GM18519 (cell line): Measurements from ENCODE around the gene COPS7B.
"Not testable (repeated sequence)": the region's sequence is repeated elsewhere in the genome, so short reads cannot be mapped to it uniquely, and the experiment has no call there.

Experiments used
- ATAC-seq: cut with Tn5 transposase; IDR thresholded peaks from one replicate; pipeline ENCODE4 v1.9.1; 2021; ENCODE audit warnings: mild to moderate bottlenecking, moderate library complexity; ENCODE audit not compliant: unreplicated experiment, low FRiP score

Gene COPS7B

GRCh38 chr2:231786177-231786916, at the start of gene COPS7B:
Gene COPS7B (plus strand): TSS chr2:231786445. CDS start chr2:231788571, 2,126 bp downstream.
- ATAC-seq = peak; percentile 46

- no peak for ATAC-seq
Observed at GRCh38 chr2:231737761-231738160, 48.5 kb upstream of the COPS7B start.

DNA sequence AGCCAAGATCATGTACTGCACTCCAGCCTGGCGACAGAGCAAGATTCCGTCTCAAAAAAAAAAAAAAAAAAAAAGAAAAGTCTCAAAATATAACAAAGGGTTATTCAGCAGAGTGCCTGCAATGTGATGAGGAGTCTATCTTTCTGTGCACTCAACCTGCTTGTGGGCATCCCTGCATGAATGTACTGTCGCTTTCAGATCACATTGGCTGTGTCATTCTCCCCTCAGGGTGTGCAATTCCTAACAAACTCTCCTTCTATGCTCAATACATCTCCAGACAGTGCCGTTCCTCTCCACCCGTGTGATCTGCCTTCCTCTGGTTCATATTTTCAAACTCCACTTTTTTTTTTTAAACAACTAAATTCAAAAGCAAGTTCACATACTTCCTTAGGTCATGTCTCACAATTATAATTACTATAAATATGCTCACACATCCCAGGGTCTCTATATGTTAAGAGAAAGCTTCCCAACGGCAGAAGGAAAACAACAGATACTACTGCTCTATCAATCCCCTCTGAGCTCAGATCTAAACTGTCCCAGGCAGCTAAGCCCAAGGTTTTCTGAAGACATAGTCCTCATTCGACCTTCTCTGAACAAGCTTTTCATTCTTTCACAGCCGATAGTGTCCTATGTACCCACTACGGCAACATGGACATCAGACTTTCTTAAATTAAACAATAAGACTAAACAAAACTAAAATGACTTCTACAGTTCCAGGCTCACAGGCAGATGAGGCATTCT, 42.7 kb upstream of the COPS7B start:
- no peak for ATAC-seq

DNA sequence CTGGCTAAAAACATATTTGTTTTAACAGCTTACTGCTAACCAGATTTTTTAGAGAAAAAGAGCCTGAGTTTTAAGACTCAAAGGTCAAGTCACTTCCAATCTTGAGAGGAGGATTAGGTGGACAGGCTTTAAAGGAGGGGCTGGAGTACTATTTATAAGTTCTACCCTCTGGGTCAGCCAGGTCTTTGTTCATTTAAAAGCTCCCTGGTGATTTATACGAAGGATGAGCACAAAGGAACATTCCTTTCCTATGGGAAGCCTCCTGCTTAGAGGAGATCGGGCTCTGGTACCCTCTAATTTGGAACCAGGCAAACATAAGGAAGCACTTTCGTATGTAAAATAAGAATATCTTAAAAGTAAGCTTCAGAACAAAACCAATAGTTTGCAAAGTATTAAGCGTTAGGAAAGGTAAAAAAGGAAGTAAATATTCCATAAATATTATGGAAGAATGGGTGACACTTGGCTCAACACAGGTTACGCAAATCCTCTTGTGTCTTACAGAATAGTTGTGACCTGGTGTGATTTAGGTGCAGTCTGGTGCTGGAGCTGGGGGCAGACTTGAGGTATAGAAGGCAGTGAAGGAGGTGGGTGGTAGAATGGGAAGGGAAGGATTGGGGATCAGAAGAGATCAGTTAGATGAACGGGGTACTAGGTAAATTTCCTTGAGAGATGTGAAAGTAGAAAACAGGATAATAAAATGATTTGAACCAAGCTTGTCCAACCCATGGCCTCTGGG, 40.8 kb upstream of the COPS7B start:
- ATAC-seq = no peak

DNA sequence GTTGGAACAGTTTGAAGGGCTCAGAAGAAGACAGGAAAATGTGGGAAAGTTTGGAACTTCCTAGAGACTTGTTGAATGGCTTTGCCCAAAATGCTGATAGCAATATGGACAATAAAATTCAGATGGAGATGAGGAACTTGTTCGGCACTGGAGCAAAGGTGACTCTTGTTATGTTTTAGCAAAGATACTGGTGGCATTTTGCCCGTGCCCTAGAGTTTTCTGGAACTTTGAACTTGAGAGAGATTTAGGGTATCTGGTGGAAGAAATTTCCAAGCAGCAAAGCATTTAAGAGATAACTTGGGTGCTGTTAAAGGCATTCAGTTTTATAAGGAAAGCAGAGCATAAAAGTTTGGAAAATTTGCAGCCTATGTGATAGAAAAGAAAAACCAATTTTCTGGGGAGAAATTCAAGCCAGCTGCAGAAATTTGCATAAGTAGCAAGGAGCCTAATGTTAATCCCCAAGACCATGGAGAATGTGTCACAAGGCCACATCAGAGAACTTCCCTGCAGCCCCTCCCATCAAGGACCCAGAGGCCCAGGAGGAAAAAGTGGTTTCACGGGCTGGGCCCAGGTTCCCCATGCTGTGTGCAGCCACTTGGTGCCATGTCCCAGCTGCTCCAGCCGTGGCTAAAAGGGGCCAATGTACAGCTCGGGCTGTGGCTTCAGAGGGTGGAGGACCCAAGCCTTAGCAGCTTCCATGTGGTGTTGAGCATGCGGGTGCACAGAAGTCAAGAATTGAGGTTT, 37.9 kb upstream of the COPS7B start:
- ATAC-seq = not testable (repeated sequence)

DNA sequence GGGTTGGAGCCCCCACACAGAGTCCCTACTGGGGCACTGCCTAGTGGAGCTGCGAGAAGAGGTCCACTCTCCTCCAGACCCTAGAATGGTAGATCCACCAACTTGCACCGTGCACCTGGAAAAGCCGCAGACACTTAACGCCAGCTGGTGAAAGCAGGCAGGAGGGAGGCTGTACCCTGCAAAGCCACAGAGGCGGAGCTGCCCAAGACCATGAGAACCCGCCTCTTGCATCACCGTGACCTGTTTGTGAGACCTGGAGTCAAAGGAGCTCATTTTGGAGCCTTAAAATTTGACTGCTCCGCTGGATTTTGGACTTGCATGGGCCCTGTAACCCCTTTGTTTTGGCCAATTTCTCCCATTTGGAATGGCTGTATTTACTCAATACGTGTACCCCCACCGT, 37.2 kb upstream of the COPS7B start:
- not testable (repeated sequence) for ATAC-seq

DNA sequence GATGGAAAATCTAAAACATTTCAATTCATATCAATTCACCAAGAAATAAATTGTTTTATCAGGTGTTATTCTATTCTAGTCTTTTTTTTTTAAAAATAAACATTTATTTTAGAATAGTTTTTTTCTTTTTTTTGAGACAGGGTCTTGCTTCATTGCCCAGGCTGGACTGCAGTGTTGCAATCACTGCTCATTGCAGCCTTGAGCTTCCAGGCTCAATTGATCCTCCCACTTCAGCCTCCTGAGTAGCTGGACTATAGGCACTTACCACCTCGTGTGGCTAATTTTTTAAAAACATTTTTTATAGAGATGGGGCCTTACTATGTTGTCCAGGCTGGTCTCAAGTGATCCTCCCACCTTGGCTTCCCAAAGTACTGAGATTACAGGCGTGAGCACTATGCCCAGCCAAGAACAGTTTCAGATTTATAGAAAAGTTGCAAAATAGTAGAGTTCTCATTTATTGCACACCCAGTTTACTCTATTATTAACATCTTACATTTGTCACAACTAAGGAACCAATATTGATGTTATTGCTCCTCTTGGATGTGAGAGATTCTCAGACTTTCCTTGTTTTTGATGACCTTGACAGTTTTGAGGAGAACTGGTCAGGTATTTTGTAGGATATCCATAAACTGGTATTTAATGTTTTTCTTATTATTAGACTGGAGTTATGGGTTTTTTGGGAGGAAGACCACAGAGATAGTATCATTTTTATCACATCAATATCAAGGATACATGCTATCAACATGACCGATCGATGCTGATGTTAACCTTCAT, 35.0 kb upstream of the COPS7B start:
- ATAC-seq = no peak

GRCh38 chr2:231752061-231752460, 34.2 kb upstream of the COPS7B start:
- ATAC-seq = no peak

GRCh38 chr2:231761735-231762134, 24.5 kb upstream of the COPS7B start:
- ATAC-seq = no peak

GRCh38 chr2:231764124-231764523, 22.1 kb upstream of the COPS7B start:
- ATAC-seq = no peak

- ATAC-seq = no peak
Observed at GRCh38 chr2:231764760-231765159, 21.5 kb upstream of the COPS7B start.

DNA sequence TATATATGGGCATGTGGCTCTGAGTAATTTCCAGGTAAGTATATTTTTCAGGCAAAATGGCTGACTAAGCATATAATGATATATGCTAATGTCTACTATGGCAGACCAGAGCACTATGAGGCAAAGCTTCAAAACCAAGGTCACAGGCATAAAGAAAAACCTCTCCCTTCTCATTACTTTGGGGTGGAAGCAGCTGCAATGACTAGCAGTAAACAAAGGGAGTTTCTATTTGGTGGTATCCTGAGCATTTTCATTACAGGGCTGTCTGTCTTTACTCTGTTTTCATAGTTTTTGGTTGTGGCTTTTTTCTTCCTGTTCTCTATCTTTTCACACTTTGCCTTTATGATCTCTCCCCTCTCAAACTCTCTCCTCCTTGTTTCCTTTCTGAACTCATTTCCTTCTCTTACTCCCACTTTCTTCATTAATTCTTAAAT, 20.7 kb upstream of the COPS7B start:
- no peak for ATAC-seq

DNA sequence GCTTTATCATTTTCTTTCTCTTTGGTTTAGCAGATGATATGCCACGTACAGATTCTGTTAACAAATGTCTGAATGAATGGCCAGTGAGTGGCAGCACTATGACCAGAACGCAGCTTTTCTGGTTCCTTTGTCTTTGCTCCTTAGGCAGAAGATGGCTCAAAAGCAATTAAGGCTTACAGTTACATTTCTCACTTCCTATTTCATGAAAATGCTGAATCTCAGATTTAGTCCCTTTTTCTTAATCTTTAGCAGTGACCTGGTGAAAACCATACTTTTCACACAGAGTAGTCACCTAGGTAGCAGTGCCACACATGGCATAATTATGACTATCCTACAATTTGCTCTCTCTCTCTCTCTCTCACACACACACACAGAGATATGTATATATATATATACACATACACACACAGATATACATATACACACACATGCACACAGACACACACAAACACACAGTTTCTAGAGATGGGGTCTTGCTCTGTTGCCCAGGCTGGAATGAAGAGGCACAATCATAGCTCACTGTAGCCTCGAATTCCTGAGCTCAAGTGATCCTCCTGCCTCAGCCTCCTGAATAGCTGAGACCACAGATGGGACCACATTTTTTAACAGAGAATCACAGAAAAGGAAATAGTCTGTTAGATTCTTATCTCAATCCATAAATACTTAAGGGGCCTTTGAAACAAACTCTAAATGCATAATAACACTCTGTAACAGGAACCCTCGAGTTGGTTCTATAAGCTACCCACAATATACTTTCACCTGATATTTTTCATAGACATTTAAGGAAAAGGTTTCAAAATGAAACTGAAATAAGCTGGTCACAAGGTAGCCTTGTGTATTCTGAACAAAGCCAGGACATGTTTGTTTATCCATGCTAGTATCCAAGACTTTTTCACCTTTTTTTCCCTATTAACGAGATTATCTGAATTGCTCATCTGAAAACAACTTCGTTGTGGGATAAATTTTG, 16.8 kb upstream of the COPS7B start:
- ATAC-seq = no peak

DNA sequence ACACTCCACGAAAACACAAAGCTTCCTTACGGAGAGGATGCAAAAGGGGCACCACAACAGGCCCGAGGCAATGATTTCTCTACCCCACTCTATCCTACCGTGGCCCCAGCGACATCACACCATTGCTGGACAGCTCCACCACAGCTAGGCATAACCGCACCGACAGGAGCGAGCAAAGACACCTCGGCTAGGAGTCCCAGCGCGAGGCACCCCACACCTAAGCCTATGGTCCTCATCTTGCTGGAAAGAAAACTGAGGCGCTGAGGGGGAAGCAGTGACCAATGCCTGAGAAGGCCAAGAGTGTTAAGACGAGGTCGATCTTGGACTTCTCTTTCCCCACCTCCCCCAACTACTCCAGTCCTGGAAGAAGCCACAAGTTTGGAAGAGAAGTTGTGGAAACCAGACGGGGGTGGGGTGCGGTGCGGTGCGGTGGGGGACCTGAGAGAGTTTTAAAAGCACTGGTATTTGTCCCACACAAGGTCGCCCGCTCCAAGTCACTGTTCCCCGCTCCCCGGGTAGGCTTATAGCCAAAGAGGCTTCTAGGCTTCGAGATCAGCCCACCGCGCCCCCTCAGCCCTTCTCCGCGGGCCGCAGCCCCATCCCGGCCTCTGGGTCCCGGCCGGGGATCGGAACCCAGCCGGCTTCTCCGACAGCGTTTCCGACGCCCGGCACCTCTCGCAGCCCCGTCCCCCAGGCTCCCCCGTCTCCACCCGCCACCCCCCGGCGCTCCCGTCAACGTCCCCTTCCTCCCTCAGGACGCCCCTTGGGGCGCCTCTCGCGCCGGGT, 5.9 kb upstream of the COPS7B start:
- no peak for ATAC-seq

GRCh38 chr2:231780909-231781797, 5.1 kb upstream of the COPS7B start, which contains the start of gene PDE6D:
Gene PDE6D (minus strand): TSS chr2:231781282. CDS start chr2:231781114, 168 bp downstream.
- peak; percentile 72 for ATAC-seq

DNA sequence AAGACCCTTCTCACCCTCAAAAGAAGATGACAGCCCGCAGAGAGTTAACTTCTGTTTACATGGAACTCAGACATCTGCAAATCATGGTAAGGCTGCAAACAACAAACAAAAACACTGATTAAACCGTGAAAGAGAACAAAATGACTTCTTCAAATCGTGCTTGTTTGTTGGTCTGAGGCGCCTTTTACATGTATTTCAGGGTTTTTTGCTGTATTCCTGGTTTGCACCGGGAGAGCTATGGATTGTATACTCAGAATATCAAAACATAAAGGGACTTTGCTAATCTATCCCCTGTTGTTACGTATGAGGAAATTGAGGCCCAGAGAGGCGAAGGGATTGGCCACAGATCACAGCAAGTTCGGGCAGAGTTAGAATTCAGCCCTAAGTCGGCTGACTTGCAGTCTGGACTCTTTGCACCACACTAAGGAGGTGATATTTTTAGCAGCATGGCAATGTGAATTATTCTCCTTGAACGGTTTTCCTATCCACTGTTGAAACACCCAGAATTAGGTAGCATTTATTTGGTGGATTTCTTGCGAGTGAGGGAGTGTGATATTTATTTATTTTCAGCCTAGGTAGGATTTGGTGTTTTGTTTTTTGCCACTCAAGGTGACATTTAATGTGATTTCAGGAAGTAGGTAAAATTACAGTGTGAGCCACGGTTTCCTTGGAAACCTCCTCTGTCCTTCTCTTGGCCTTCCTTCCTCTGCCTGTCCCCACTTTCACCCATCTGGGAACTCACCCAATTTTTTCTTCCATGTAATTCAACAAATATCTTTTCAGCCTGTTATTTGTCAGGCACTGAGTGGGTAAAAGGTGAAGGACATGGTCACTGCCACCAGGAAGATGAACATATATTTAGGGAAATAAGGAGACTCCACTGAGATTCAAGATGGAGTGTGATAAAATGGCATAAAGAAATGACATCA, 4.2 kb upstream of the COPS7B start:
- ATAC-seq = no peak
